HepG2 (cell line): ENCODE measurements around the gene PLK2. TPM values are rescaled to one million over a fixed set of nuclear protein-coding genes. Genes with fewer than 3 reads are reported as not detected.
A peak's percentile ranks its signal among the peaks of the same experiment; 100 is the strongest.

Source experiments
- HOXA7 ChIP-seq: sonication (generic); formaldehyde crosslinking; IDR thresholded peaks from 2 replicates; pipeline ENCODE4 v1.8.1; 2022; ENCODE audit warnings: mild to moderate bottlenecking, missing genetic modification reagents, moderate library complexity
- KAT2B ChIP-seq: fragments of 150-350 bp; IDR thresholded peaks from 2 replicates; pipeline ENCODE4 v1.6.1; 2014; ENCODE audit warnings: low read depth, low read length, borderline replicate concordance
- MTA3 ChIP-seq: sonication (generic); formaldehyde crosslinking; IDR thresholded peaks from 2 replicates; pipeline ENCODE4 v1.4.0; 2020; ENCODE audit warnings: missing genetic modification reagents
- POLR2A ChIP-seq, 2 experiments: IDR thresholded peaks; 2 replicates each; pipeline ENCODE4 v1.6.1; 2011; ENCODE audit warnings: low read depth in 2 of 2, low read length in 2 of 2, mild to moderate bottlenecking in 1 of 2, moderate library complexity in 1 of 2; ENCODE audit not compliant: insufficient read depth in 1 of 2
- POLR2AphosphoS2 ChIP-seq: IDR thresholded peaks from 2 replicates; pipeline ENCODE4 v1.6.1; 2011; ENCODE audit warnings: low read depth, low read length, improper control_type of control experiment
- SP1 ChIP-seq, 2 experiments: fragments of 450-650 bp in 1 of 2; sonication (generic) in 1 of 2; formaldehyde crosslinking in 1 of 2; IDR thresholded peaks; 2 replicates each; pipeline versions ENCODE4 v1.4.0 to v1.6.1; 2016 to 2020; ENCODE audit warnings: missing genetic modification reagents in 1 of 2
- WIZ ChIP-seq: sonication (generic); formaldehyde crosslinking; IDR thresholded peaks from 2 replicates; pipeline ENCODE4 v1.5.1; 2020; ENCODE audit warnings: mild to moderate bottlenecking, missing genetic modification reagents
- YEATS2 ChIP-seq: sonication (generic); formaldehyde crosslinking; IDR thresholded peaks from 2 replicates; pipeline ENCODE4 v1.4.0; 2020; ENCODE audit warnings: missing genetic modification reagents, borderline replicate concordance
- ZNF17 ChIP-seq: sonication (generic); formaldehyde crosslinking; IDR thresholded peaks from 2 replicates; pipeline ENCODE4 v1.5.0; 2020; ENCODE audit warnings: mild to moderate bottlenecking, missing genetic modification reagents
- ZNF496 ChIP-seq: sonication (generic); formaldehyde crosslinking; IDR thresholded peaks from 2 replicates; pipeline ENCODE4 v1.8.1; 2023; ENCODE audit warnings: mild to moderate bottlenecking, moderate library complexity, missing genetic modification reagents; ENCODE audit not compliant: insufficient replicate concordance
- ZNF530 ChIP-seq: sonication (generic); formaldehyde crosslinking; IDR thresholded peaks from 2 replicates; pipeline ENCODE4 v1.5.0; 2020; ENCODE audit warnings: low read depth, mild to moderate bottlenecking, missing genetic modification reagents
- ZNF75D ChIP-seq: sonication (generic); formaldehyde crosslinking; IDR thresholded peaks from 2 replicates; pipeline ENCODE4 v1.8.1; 2023; ENCODE audit warnings: missing genetic modification reagents, mild to moderate bottlenecking, borderline replicate concordance
- polyA plus RNA-seq, 8 experiments: library from polyadenylated mRNA; depleted of rRNA in 3 of 8; stranded (reverse) in 7 of 8; unstranded in 1 of 8; fragments of >200 nt; fragmentation: Illumina TruSeq in 4 of 8; extraction: Trizol in 4 of 8; gene quantifications; 2 replicates each; pipeline versions ENCODE4 v1.2.1 to v1.2.3, GENCODE V29; 2011 to 2016; ENCODE audit warnings: low read depth in 4 of 8, missing spikeins in 1 of 8, mixed read lengths in 1 of 8; ENCODE audit not compliant: insufficient read depth in 1 of 8
- total RNA-seq, 5 experiments: library from RNA; depleted of rRNA; stranded (reverse); fragments of >200 nt; fragmentation: Illumina TruSeq; extraction: Trizol; gene quantifications; 2 replicates each; pipeline ENCODE4 v1.2.3, GENCODE V29; 2016; ENCODE audit warnings: low read depth in 1 of 5
- TF ChIP-seq, protein P1 (sequence below): sonication (generic); formaldehyde crosslinking; IDR thresholded peaks from 2 replicates; pipeline ENCODE4 v1.4.0; 2020; ENCODE audit warnings: missing genetic modification reagents
- TF ChIP-seq, protein P2 (sequence below): IDR thresholded peaks from 2 replicates; pipeline ENCODE4 v1.6.1; 2016; ENCODE audit warnings: mild to moderate bottlenecking, missing biosample characterization, missing genetic modification reagents
- TF ChIP-seq, protein P3 (sequence below): sonication (generic); formaldehyde crosslinking; IDR thresholded peaks from 2 replicates; pipeline ENCODE4 v1.9.0; 2022; ENCODE audit warnings: missing genetic modification reagents, mild to moderate bottlenecking, borderline replicate concordance
- TF ChIP-seq, protein P4 (sequence below): sonication (generic); formaldehyde crosslinking; IDR thresholded peaks from 2 replicates; pipeline ENCODE4 v1.4.0; 2020; ENCODE audit warnings: missing genetic modification reagents
- TF ChIP-seq, protein P5 (sequence below): sonication (generic); formaldehyde crosslinking; IDR thresholded peaks from 2 replicates; pipeline ENCODE4 v1.4.0; 2020; ENCODE audit warnings: missing genetic modification reagents

Gene PLK2
- total and polyA plus RNA-seq, 2 of the 13 experiments (the other 11 are each of a cell fraction or from before 2014, with no cell fraction given) = 9.6 to 29.6 TPM

- TF ChIP-seq, protein P1, sequence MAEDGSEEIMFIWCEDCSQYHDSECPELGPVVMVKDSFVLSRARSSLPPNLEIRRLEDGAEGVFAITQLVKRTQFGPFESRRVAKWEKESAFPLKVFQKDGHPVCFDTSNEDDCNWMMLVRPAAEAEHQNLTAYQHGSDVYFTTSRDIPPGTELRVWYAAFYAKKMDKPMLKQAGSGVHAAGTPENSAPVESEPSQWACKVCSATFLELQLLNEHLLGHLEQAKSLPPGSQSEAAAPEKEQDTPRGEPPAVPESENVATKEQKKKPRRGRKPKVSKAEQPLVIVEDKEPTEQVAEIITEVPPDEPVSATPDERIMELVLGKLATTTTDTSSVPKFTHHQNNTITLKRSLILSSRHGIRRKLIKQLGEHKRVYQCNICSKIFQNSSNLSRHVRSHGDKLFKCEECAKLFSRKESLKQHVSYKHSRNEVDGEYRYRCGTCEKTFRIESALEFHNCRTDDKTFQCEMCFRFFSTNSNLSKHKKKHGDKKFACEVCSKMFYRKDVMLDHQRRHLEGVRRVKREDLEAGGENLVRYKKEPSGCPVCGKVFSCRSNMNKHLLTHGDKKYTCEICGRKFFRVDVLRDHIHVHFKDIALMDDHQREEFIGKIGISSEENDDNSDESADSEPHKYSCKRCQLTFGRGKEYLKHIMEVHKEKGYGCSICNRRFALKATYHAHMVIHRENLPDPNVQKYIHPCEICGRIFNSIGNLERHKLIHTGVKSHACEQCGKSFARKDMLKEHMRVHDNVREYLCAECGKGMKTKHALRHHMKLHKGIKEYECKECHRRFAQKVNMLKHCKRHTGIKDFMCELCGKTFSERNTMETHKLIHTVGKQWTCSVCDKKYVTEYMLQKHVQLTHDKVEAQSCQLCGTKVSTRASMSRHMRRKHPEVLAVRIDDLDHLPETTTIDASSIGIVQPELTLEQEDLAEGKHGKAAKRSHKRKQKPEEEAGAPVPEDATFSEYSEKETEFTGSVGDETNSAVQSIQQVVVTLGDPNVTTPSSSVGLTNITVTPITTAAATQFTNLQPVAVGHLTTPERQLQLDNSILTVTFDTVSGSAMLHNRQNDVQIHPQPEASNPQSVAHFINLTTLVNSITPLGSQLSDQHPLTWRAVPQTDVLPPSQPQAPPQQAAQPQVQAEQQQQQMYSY (CRISPR knock-in tag) = no peak
- no peak for TF ChIP-seq ZNF496 (CRISPR knock-in tag)
- TF ChIP-seq, protein P2, sequence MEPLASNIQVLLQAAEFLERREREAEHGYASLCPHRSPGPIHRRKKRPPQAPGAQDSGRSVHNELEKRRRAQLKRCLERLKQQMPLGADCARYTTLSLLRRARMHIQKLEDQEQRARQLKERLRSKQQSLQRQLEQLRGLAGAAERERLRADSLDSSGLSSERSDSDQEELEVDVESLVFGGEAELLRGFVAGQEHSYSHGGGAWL = peak; percentile 37; the same call in 1 of the 2 replicates
- no peak for TF ChIP-seq ZNF17 (CRISPR knock-in tag)
- TF ChIP-seq, protein P3, sequence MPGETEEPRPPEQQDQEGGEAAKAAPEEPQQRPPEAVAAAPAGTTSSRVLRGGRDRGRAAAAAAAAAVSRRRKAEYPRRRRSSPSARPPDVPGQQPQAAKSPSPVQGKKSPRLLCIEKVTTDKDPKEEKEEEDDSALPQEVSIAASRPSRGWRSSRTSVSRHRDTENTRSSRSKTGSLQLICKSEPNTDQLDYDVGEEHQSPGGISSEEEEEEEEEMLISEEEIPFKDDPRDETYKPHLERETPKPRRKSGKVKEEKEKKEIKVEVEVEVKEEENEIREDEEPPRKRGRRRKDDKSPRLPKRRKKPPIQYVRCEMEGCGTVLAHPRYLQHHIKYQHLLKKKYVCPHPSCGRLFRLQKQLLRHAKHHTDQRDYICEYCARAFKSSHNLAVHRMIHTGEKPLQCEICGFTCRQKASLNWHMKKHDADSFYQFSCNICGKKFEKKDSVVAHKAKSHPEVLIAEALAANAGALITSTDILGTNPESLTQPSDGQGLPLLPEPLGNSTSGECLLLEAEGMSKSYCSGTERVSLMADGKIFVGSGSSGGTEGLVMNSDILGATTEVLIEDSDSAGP = peak; percentile 75; the same call in 1 of the 2 replicates
- TF ChIP-seq POLR2AphosphoS2 = no peak
- TF ChIP-seq, protein P4, sequence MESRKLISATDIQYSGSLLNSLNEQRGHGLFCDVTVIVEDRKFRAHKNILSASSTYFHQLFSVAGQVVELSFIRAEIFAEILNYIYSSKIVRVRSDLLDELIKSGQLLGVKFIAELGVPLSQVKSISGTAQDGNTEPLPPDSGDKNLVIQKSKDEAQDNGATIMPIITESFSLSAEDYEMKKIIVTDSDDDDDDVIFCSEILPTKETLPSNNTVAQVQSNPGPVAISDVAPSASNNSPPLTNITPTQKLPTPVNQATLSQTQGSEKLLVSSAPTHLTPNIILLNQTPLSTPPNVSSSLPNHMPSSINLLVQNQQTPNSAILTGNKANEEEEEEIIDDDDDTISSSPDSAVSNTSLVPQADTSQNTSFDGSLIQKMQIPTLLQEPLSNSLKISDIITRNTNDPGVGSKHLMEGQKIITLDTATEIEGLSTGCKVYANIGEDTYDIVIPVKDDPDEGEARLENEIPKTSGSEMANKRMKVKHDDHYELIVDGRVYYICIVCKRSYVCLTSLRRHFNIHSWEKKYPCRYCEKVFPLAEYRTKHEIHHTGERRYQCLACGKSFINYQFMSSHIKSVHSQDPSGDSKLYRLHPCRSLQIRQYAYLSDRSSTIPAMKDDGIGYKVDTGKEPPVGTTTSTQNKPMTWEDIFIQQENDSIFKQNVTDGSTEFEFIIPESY (CRISPR knock-in tag) = no peak
- TF ChIP-seq KAT2B = no peak
- no peak for TF ChIP-seq HOXA7 (CRISPR knock-in tag)
- TF ChIP-seq ZNF75D (CRISPR knock-in tag) = peak; percentile 71; the same call in 1 of the 2 replicates
- no peak for TF ChIP-seq ZNF530
- TF ChIP-seq POLR2A (IDR thresholded peaks at IDR 0.05; ENCODE audit: insufficient read depth in 1 of 2, low read depth in 2 of 2, low read length in 2 of 2) = peak; percentile 94 to 95
- TF ChIP-seq SP1 (IDR thresholded peaks at IDR 0.05) = no peak
- peak; percentile 69 for TF ChIP-seq SP1 (CRISPR knock-in tag; IDR thresholded peaks at IDR 0.05)
- TF ChIP-seq YEATS2 = no peak
- TF ChIP-seq, protein P5, sequence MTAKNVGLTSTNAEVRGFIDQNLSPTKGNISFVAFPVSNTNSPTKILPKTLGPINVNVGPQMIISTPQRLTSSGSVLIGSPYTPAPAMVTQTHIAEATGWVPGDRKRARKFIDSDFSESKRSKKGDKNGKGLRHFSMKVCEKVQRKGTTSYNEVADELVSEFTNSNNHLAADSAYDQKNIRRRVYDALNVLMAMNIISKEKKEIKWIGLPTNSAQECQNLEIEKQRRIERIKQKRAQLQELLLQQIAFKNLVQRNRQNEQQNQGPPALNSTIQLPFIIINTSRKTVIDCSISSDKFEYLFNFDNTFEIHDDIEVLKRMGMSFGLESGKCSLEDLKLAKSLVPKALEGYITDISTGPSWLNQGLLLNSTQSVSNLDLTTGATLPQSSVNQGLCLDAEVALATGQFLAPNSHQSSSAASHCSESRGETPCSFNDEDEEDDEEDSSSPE (CRISPR knock-in tag) = 0 out of 2 replicates have a peak, but pooled peaks have one; percentile 10
- TF ChIP-seq WIZ = no peak
- no peak for TF ChIP-seq MTA3 (CRISPR knock-in tag)
Measured at GRCh38 chr5:58460002-58460731, at the start of gene PLK2 (continued).
